Stimulated activated CD8-positive, alpha-beta memory T cell treated with anti-CD3 and anti-CD28 coated beads, Interleukin-15, amount 100 ng/mL, for 48 hours (primary cell): ENCODE measurements around the gene B4GALT5.

Experiments
- DNase-seq, 2 donors: peaks; one replicate each; pipeline ENCODE4 v3.0.0-alpha.2; 2020; ENCODE audit warnings: low read depth in 2 of 2

The B4GALT5 gene

GRCh38 chr20:49658508-49658907 lies 55.2 kb downstream of the B4GALT5 start:
- DNase-seq: no peak

- DNase-seq: no peak
These were observed 56.4 kb downstream of the B4GALT5 start for GRCh38 chr20:49657118-49657901.

- DNase-seq: no peak
These were observed 57.4 kb downstream of the B4GALT5 start for GRCh38 chr20:49656304-49656703.

- no peak for DNase-seq
These were observed 59.7 kb downstream of the B4GALT5 start for GRCh38 chr20:49653925-49654434.

GRCh38 chr20:49649672-49650071 lies 64.0 kb downstream of the B4GALT5 start:
- DNase-seq: no peak

GRCh38 chr20:49647550-49647949 lies 66.1 kb downstream of the B4GALT5 start:
- DNase-seq: no peak

- no peak for DNase-seq
These were observed 67.2 kb downstream of the B4GALT5 start for GRCh38 chr20:49646528-49646927.

GRCh38 chr20:49646126-49646525 lies 67.6 kb downstream of the B4GALT5 start:
- DNase-seq: no peak

- DNase-seq: no peak
These were observed 68.6 kb downstream of the B4GALT5 start for GRCh38 chr20:49644980-49645565.

GRCh38 chr20:49642816-49643215 lies 70.9 kb downstream of the B4GALT5 start:
- DNase-seq: no peak

- DNase-seq: no peak
These were observed 71.7 kb downstream of the B4GALT5 start for GRCh38 chr20:49641683-49642656.

- DNase-seq: no peak
These were observed 76.5 kb downstream of the B4GALT5 start for GRCh38 chr20:49637046-49637637.

GRCh38 chr20:49636447-49636846 lies 77.2 kb downstream of the B4GALT5 start:
- no peak for DNase-seq

GRCh38 chr20:49635866-49636265 lies 77.8 kb downstream of the B4GALT5 start:
- DNase-seq: no peak

GRCh38 chr20:49635166-49635565 lies 78.5 kb downstream of the B4GALT5 start:
- DNase-seq: no peak

- no peak for DNase-seq
These were observed 79.6 kb downstream of the B4GALT5 start for GRCh38 chr20:49634116-49634515.

GRCh38 chr20:49633643-49634042 lies 80.0 kb downstream of the B4GALT5 start:
- DNase-seq: no peak

- no peak for DNase-seq
These were observed 80.7 kb downstream of the B4GALT5 start for GRCh38 chr20:49633023-49633422.

GRCh38 chr20:49631856-49632418 lies 81.7 kb downstream of the B4GALT5 start:
- DNase-seq: no peak

- no peak for DNase-seq
These were observed 82.5 kb downstream of the B4GALT5 start for GRCh38 chr20:49631061-49631716.
